ENCODE measurements around the gene CTIF.

DNA sequence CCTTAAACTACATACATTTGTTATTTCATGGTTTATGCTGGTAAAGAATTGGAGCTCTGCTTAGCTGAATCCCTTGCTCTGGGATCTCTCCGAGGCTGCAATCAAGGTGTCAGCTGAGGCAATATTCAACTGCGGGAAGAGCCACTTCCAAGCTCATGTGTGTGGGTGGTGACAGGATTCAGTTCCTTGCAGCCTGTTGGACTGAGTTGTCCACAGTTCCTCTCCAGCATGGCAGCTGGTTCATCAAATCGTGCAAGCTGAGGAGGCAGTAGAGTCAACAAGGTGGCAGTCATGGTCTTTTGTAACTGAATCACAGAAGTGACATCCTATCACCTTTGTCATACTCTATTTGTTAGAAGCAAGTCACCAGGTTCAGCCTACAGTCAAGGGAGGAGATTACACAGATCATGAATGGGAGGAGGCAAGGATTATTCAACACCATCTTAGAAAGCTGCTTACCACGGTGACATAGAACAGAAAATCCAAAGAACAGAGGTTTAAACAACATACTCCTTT is 56.9 kb downstream of the CTIF start:
- no peak for TF ChIP-seq POLR2A (IDR thresholded peaks at IDR 0.05)
- TF ChIP-seq, protein P1, sequence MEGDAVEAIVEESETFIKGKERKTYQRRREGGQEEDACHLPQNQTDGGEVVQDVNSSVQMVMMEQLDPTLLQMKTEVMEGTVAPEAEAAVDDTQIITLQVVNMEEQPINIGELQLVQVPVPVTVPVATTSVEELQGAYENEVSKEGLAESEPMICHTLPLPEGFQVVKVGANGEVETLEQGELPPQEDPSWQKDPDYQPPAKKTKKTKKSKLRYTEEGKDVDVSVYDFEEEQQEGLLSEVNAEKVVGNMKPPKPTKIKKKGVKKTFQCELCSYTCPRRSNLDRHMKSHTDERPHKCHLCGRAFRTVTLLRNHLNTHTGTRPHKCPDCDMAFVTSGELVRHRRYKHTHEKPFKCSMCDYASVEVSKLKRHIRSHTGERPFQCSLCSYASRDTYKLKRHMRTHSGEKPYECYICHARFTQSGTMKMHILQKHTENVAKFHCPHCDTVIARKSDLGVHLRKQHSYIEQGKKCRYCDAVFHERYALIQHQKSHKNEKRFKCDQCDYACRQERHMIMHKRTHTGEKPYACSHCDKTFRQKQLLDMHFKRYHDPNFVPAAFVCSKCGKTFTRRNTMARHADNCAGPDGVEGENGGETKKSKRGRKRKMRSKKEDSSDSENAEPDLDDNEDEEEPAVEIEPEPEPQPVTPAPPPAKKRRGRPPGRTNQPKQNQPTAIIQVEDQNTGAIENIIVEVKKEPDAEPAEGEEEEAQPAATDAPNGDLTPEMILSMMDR (IDR thresholded peaks at IDR 0.05), result no peak
